Hepatocyte (in vitro differentiated cells): Measurements from ENCODE around the gene PCK1. TPM values are rescaled to one million over a fixed set of nuclear protein-coding genes. Genes with fewer than 3 reads are reported as not detected.

Source experiments
- DNase-seq: peaks from one replicate; pipeline ENCODE4 v3.0.0-alpha.2; 2016; ENCODE audit warnings: low spot score
- H2AFZ ChIP-seq: fragments of 200-600 bp; sonication (generic); 2 replicates; pipeline ENCODE4 v1.6.0; 2016; ENCODE audit warnings: antibody characterized with exemption, mild to moderate bottlenecking
- H3K27ac ChIP-seq: fragments of 200-600 bp; sonication (generic); 2 replicates; pipeline ENCODE4 v1.5.1; 2016; ENCODE audit warnings: mild to moderate bottlenecking
- H3K27me3 ChIP-seq: fragments of 200-600 bp; sonication (generic); 2 replicates; pipeline ENCODE4 v1.6.1; 2016
- H3K36me3 ChIP-seq: fragments of 200-600 bp; sonication (generic); replicated peaks from 2 replicates; pipeline ENCODE4 v1.5.1; 2016; ENCODE audit warnings: low read depth; ENCODE audit not compliant: insufficient read depth
- H3K4me1 ChIP-seq: fragments of 200-600 bp; sonication (generic); 2 replicates; pipeline ENCODE4 v1.5.1; 2016; ENCODE audit warnings: mild to moderate bottlenecking, moderate library complexity; ENCODE audit not compliant: insufficient read depth
- H3K4me2 ChIP-seq: fragments of 200-600 bp; sonication (generic); 2 replicates; pipeline ENCODE4 v1.6.0; 2016
- H3K4me3 ChIP-seq: fragments of 200-600 bp; sonication (generic); 2 replicates; pipeline ENCODE4 v1.5.1; 2016; ENCODE audit warnings: mild to moderate bottlenecking
- H3K79me2 ChIP-seq: fragments of 200-600 bp; sonication (generic); 2 replicates; pipeline ENCODE4 v1.6.0; 2017; ENCODE audit warnings: mild to moderate bottlenecking
- H3K9me2 ChIP-seq: fragments of 200-600 bp; sonication (generic); replicated peaks from 2 replicates; pipeline ENCODE4 v1.6.0; 2017; ENCODE audit warnings: mild to moderate bottlenecking; ENCODE audit not compliant: insufficient read depth
- H3K9me3 ChIP-seq: fragments of 200-600 bp; sonication (generic); 2 replicates; pipeline ENCODE4 v1.5.1; 2016; ENCODE audit warnings: low read depth, mild to moderate bottlenecking
- H4K20me1 ChIP-seq: fragments of 200-600 bp; sonication (generic); 2 replicates; pipeline ENCODE4 v1.6.0; 2016; ENCODE audit warnings: mild to moderate bottlenecking; ENCODE audit not compliant: insufficient read depth, poor library complexity, severe bottlenecking
- CTCF ChIP-seq: fragments of 200-600 bp; sonication (generic); IDR thresholded peaks from 2 replicates; pipeline ENCODE4 v1.5.1; 2016; ENCODE audit warnings: antibody characterized with exemption, mild to moderate bottlenecking; ENCODE audit not compliant: poor library complexity
- EZH2 ChIP-seq: fragments of 200-600 bp; sonication (generic); IDR thresholded peaks from 2 replicates; pipeline ENCODE4 v1.6.1; 2016; ENCODE audit warnings: antibody characterized with exemption, mild to moderate bottlenecking, borderline replicate concordance
- EZH2phosphoT487 ChIP-seq: fragments of 200-600 bp; sonication (generic); IDR thresholded peaks from one replicate; pipeline ENCODE4 v1.6.1; 2018; ENCODE audit warnings: antibody characterized with exemption, mild to moderate bottlenecking, low read depth, moderate library complexity; ENCODE audit not compliant: unreplicated experiment, severe bottlenecking
- WGBS: methylation state at CpG from one replicate; pipeline ENCODE4 v1.1.6; 2016; ENCODE audit warnings: low lambda C conversion rate; ENCODE audit errors: missing lambda C conversion rate; 5-methylcytosine and 5-hydroxymethylcytosine counted together
- polyA plus RNA-seq: library from polyadenylated mRNA; unstranded; fragments of >200 nt; fragmentation: Nextera tagmentation; extraction: Ambion mirVana; gene quantifications from 2 replicates; pipeline ENCODE4 v1.2.1, GENCODE V29; 2016
- total RNA-seq: library from RNA; depleted of rRNA; stranded (reverse); fragments of >200 nt; gene quantifications from 2 replicates; pipeline ENCODE4 v1.2.3, GENCODE V29; 2014

Gene PCK1
- total and polyA plus RNA-seq, 2 experiments from 2014 or later, result 11.6 to 12.8 TPM

- peaks cover 8% of the 10 kb centered on the region for H3K4me1 ChIP-seq
- no peak for DNase-seq
- no peaks in the 10 kb centered on the region for H3K9me2 ChIP-seq
- no peak overlapping the region for H3K4me3 ChIP-seq
- H3K36me3 ChIP-seq, result no peaks in the 10 kb centered on the region
- TF ChIP-seq EZH2phosphoT487 (no peak), CTCF (no peak), EZH2 (no peak)
- 60% methylated on average over 12 of the region's 12 CpGs for WGBS
- H4K20me1 ChIP-seq, result no peaks in the 10 kb centered on the region
- H3K79me2 ChIP-seq, result no peaks in the 10 kb centered on the region
- H3K27ac ChIP-seq, result no peak overlapping the region
- peaks cover 11% of the 10 kb centered on the region for H3K27me3 ChIP-seq
- H2AFZ ChIP-seq, result no peak overlapping the region
- no peak overlapping the region for H3K4me2 ChIP-seq
- no peaks in the 10 kb centered on the region for H3K9me3 ChIP-seq
These were observed 12.3 kb downstream of the PCK1 start for GRCh38 chr20:57573242-57573641.

- WGBS, result 78% methylated on average over 5 of the region's 5 CpGs
- peaks cover 8% of the 10 kb centered on the region for H3K4me1 ChIP-seq
These were observed 13.0 kb downstream of the PCK1 start for GRCh38 chr20:57573894-57574293.

GRCh38 chr20:57574954-57575353 lies 14.0 kb downstream of the PCK1 start:
- peaks cover 13% of the 10 kb centered on the region for H3K4me1 ChIP-seq
- H3K79me2 ChIP-seq, result no peaks in the 10 kb centered on the region
- H3K4me3 ChIP-seq, result no peak overlapping the region
- no peak overlapping the region for H2AFZ ChIP-seq
- no peak for DNase-seq
- no peaks in the 10 kb centered on the region for H4K20me1 ChIP-seq
- H3K4me2 ChIP-seq, result no peak overlapping the region
- no peaks in the 10 kb centered on the region for H3K9me3 ChIP-seq
- no peak overlapping the region for H3K27ac ChIP-seq
- no peaks in the 10 kb centered on the region for H3K36me3 ChIP-seq
- no peaks in the 10 kb centered on the region for H3K9me2 ChIP-seq
- no peak for TF ChIP-seq CTCF
- TF ChIP-seq EZH2, result no peak
- TF ChIP-seq EZH2phosphoT487, result no peak
- peaks cover 11% of the 10 kb centered on the region for H3K27me3 ChIP-seq

More at GRCh38 chr20:57573894-57574293, 13.0 kb downstream of the PCK1 start:
- no peaks in the 10 kb centered on the region for H3K36me3 ChIP-seq
- H3K9me3 ChIP-seq, result no peaks in the 10 kb centered on the region
- H3K27ac ChIP-seq, result no peak overlapping the region
- TF ChIP-seq CTCF, result peak; percentile 24
- TF ChIP-seq EZH2, result no peak
- TF ChIP-seq EZH2phosphoT487, result no peak
- no peaks in the 10 kb centered on the region for H3K79me2 ChIP-seq
- peaks cover 11% of the 10 kb centered on the region for H3K27me3 ChIP-seq
- H3K9me2 ChIP-seq, result no peaks in the 10 kb centered on the region
- H3K4me2 ChIP-seq, result no peak overlapping the region
- no peak for DNase-seq
- no peaks in the 10 kb centered on the region for H4K20me1 ChIP-seq
- no peak overlapping the region for H2AFZ ChIP-seq
- no peak overlapping the region for H3K4me3 ChIP-seq

- H3K79me2 ChIP-seq, result no peaks in the 10 kb centered on the region
- no peaks in the 10 kb centered on the region for H3K9me3 ChIP-seq
- no peak overlapping the region for H2AFZ ChIP-seq
- H4K20me1 ChIP-seq, result no peaks in the 10 kb centered on the region
- H3K9me2 ChIP-seq, result no peaks in the 10 kb centered on the region
- peaks cover 16% of the 10 kb centered on the region for H3K4me1 ChIP-seq
- H3K4me2 ChIP-seq, result no peak overlapping the region
- WGBS, result 60% methylated on average over 2 of the region's 2 CpGs
- peaks cover 11% of the 10 kb centered on the region for H3K27me3 ChIP-seq
- DNase-seq, result no peak
- H3K27ac ChIP-seq, result no peak overlapping the region
- TF ChIP-seq CTCF, result no peak
- no peak for TF ChIP-seq EZH2phosphoT487
- no peak for TF ChIP-seq EZH2
- H3K4me3 ChIP-seq, result no peak overlapping the region
- no peaks in the 10 kb centered on the region for H3K36me3 ChIP-seq
These were observed 15.1 kb downstream of the PCK1 start for GRCh38 chr20:57576002-57576401.
